HG03469 (cell line): Measurements from ENCODE around the gene ZNF700.
"Not testable (repeated sequence)": the region's sequence is repeated elsewhere in the genome, so short reads cannot be mapped to it uniquely, and the experiment has no call there.

Experiments used
- ATAC-seq: cut with Tn5 transposase; IDR thresholded peaks from one replicate; pipeline ENCODE4 v1.9.1; 2021; ENCODE audit warnings: mild to moderate bottlenecking, moderate library complexity, moderate number of reproducible peaks; ENCODE audit not compliant: unreplicated experiment

The ZNF700 gene

GRCh38 chr19:11924886-11925650 is at the start of gene ZNF700:
ZNF700 (plus strand) TSS chr19:11925107; CDS start chr19:11925211, 104 bp downstream.
- ATAC-seq = peak; percentile 73

GRCh38 chr19:11879687-11880266 is 45.1 kb upstream of the ZNF700 start:
- ATAC-seq = not testable (repeated sequence)

- no peak for ATAC-seq
Observed at GRCh38 chr19:11880598-11880997, 44.3 kb upstream of the ZNF700 start.

GRCh38 chr19:11881151-11881800 is 43.6 kb upstream of the ZNF700 start:
- ATAC-seq = no peak

GRCh38 chr19:11882606-11883005 is 42.3 kb upstream of the ZNF700 start:
- no peak for ATAC-seq

- ATAC-seq = no peak
Observed at GRCh38 chr19:11887234-11887610, 37.7 kb upstream of the ZNF700 start.

- no peak for ATAC-seq
Observed at GRCh38 chr19:11887611-11888531, 37.0 kb upstream of the ZNF700 start, which contains the start of gene ZNF69. ZNF69 (plus strand) TSS chr19:11887782; CDS start chr19:11887924, 142 bp downstream.

GRCh38 chr19:11889901-11890300 is 35.0 kb upstream of the ZNF700 start:
- not testable (repeated sequence) for ATAC-seq

- no peak for ATAC-seq
Observed at GRCh38 chr19:11890634-11891033, 34.3 kb upstream of the ZNF700 start.

- ATAC-seq = no peak
Observed at GRCh38 chr19:11894851-11895250, 30.1 kb upstream of the ZNF700 start.

GRCh38 chr19:11902228-11902627 is 22.7 kb upstream of the ZNF700 start:
- no peak for ATAC-seq

GRCh38 chr19:11905928-11906327 is 19.0 kb upstream of the ZNF700 start:
- ATAC-seq = no peak

GRCh38 chr19:11911937-11912336 is 13.0 kb upstream of the ZNF700 start:
- ATAC-seq = not testable (repeated sequence)

- not testable (repeated sequence) for ATAC-seq
Observed at GRCh38 chr19:11914417-11915051, 10.4 kb upstream of the ZNF700 start.

- ATAC-seq = no peak
Observed at GRCh38 chr19:11921852-11922495, 2.9 kb upstream of the ZNF700 start.

GRCh38 chr19:11925651-11926187 is 812 bp downstream of the ZNF700 start:
- not testable (repeated sequence) for ATAC-seq

- ATAC-seq = no peak
Observed at GRCh38 chr19:11927227-11927626, 2.3 kb downstream of the ZNF700 start.

GRCh38 chr19:11931051-11931450 is 6.1 kb downstream of the ZNF700 start:
- no peak for ATAC-seq

- ATAC-seq = no peak
Observed at GRCh38 chr19:11931513-11931912, 6.6 kb downstream of the ZNF700 start.
